Loucy (cell line): ENCODE results near the gene UBL3.

Source experiments
- EZH2phosphoT487 ChIP-seq: fragments of 200-600 bp; IDR thresholded peaks from 2 replicates; pipeline ENCODE4 v1.6.1; 2018; ENCODE audit warnings: antibody characterized with exemption, mild to moderate bottlenecking, moderate library complexity, borderline replicate concordance
- TF ChIP-seq, protein P1 (sequence below): fragments of 200-600 bp; sonication (generic); conservative IDR thresholded peaks from 2 replicates; pipeline ENCODE4 v1.5.1; 2014; ENCODE audit warnings: mild to moderate bottlenecking, antibody characterized with exemption, low read length

DNA sequence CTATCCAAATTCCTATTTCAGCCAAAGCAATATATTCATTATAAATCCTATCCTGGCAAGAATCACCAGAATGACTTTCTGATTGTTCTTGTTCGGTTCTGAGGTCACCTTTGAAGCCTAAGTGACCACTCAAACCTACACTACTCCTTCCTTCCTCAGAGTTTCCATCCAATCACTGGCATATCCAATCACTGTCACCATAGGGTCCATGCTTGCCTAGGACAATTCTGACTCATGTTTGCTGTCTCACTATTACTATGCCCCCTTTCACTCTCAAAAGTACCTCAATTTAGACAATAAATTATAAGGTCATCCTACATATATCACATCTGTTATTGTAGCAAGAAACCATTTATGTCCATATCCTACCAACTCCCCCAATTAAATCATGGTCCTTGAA, 58.9 kb downstream of the UBL3 start:
- TF ChIP-seq EZH2phosphoT487, result no peak
- TF ChIP-seq, protein P1, sequence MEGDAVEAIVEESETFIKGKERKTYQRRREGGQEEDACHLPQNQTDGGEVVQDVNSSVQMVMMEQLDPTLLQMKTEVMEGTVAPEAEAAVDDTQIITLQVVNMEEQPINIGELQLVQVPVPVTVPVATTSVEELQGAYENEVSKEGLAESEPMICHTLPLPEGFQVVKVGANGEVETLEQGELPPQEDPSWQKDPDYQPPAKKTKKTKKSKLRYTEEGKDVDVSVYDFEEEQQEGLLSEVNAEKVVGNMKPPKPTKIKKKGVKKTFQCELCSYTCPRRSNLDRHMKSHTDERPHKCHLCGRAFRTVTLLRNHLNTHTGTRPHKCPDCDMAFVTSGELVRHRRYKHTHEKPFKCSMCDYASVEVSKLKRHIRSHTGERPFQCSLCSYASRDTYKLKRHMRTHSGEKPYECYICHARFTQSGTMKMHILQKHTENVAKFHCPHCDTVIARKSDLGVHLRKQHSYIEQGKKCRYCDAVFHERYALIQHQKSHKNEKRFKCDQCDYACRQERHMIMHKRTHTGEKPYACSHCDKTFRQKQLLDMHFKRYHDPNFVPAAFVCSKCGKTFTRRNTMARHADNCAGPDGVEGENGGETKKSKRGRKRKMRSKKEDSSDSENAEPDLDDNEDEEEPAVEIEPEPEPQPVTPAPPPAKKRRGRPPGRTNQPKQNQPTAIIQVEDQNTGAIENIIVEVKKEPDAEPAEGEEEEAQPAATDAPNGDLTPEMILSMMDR, result no peak
